Breast epithelium (tissue), 4 donors: Measurements from ENCODE around the gene DPAGT1. TPM values are rescaled to one million over a fixed set of nuclear protein-coding genes. Genes with fewer than 3 reads are reported as not detected.

Experiments used
- DNase-seq, 2 donors: peaks; one replicate each; pipeline ENCODE4 v3.0.0-alpha.2; 2019; ENCODE audit warnings: low spot score in 2 of 2
- H3K27ac ChIP-seq, 2 donors: fragments of 200-600 bp; sonication (generic) in 1 of 2; one replicate each; pipeline ENCODE4 v1.5.1; 2016 to 2019; ENCODE audit warnings: mild to moderate bottlenecking in 1 of 2
- H3K27me3 ChIP-seq, 2 donors: fragments of 200-600 bp; sonication (generic) in 1 of 2; one replicate each; pipeline versions ENCODE4 v1.5.1 to v1.6.0; 2017 to 2019; ENCODE audit warnings: control low read depth in 1 of 2, mild to moderate bottlenecking in 1 of 2
- H3K36me3 ChIP-seq: fragments of 200-600 bp; one replicate; pipeline ENCODE4 v1.5.1; 2019
- H3K4me1 ChIP-seq, 2 donors: fragments of 200-600 bp; sonication (generic); one replicate each; pipeline ENCODE4 v1.5.1; 2016 to 2019; ENCODE audit warnings: control low read depth in 1 of 2
- H3K4me3 ChIP-seq, 3 donors: fragments of 200-600 bp; sonication (generic); 1 replicate in 2 of 3; 2 replicates in 1 of 3; pipeline ENCODE4 v1.5.1; 2016 to 2019; ENCODE audit warnings: mild to moderate bottlenecking in 3 of 3, moderate library complexity in 2 of 3
- H3K9me3 ChIP-seq, 2 donors: fragments of 200-600 bp; sonication (generic) in 1 of 2; one replicate each; pipeline ENCODE4 v1.5.1; 2016 to 2019; ENCODE audit warnings: control low read depth in 1 of 2
- CTCF ChIP-seq, 3 donors: fragments of 450-650 bp; IDR thresholded peaks; one replicate each; pipeline ENCODE4 v1.5.1; 2016 to 2017; ENCODE audit warnings: antibody characterized with exemption in 3 of 3, mild to moderate bottlenecking in 3 of 3, moderate library complexity in 3 of 3
- POLR2A ChIP-seq: fragments of 450-650 bp; IDR thresholded peaks from one replicate; pipeline ENCODE4 v1.6.1; 2016; ENCODE audit warnings: antibody characterized with exemption, mild to moderate bottlenecking, moderate library complexity
- POLR2AphosphoS5 ChIP-seq, 3 donors: sonication (generic); formaldehyde crosslinking; IDR thresholded peaks; one replicate each; pipeline ENCODE4 v1.6.1; 2017; ENCODE audit warnings: antibody characterized with exemption in 3 of 3
- intact Hi-C: fragments of 100-400 bp; cut with DNase I; formaldehyde crosslinking; loops from one replicate; pipeline ENCODE4 v1.15.1; 2023; ENCODE audit warnings: low total_unique reads
- total RNA-seq, 3 donors: library from RNA; depleted of rRNA; stranded (reverse); fragments of >200 nt; gene quantifications; one replicate each; pipeline ENCODE4 v1.1.0, GENCODE V29; 2016

DPAGT1 gene
- total RNA-seq, 3 donors from 2014 or later: 18.4 to 32.5 (median 27.2) TPM

DNA sequence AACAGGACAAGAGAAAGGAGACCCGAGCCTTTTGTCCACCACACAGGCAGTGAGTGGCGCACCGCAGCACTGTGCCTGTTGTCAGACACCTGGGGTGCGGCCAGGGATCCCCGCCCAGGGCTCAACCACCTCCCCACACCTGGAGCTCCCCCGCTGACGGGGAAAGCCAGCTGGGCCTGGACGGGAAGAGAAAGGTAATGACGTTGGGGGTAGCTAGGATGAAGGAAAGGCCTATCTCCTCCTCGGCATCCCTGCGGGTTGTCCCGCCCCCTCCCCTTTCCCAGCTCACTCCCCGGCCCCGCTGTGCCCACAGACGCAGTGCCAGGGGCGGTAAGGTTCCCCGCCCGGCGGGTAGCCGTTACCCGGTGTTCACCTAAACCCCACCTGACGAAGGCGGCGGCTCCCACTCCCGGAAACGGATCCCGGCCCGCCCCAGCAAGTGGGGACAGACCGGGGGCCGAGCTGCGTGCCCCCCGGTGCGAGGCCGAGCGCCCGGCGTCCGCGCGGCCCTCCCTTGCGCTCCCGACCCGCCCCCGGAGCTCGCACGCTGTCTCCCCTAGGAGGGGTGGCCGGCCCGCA lies 45.1 kb downstream of the DPAGT1 start:
- intact Hi-C loops: no loop called here
- Histone ChIP-seq H3K27ac (peak overlapping the region; percentile 86 to 89), H3K36me3 (no peaks in the 10 kb centered on the region), H3K4me1 (peaks cover 7 to 16% of the 10 kb centered on the region in 2 donors), H3K27me3 (no peaks in the 10 kb centered on the region), H3K4me3 (peak overlapping the region; percentile 78 to 96 (median 90)), H3K9me3 (no peaks in the 10 kb centered on the region)
- DNase-seq: peak in 1 of 2 donors; percentile 33
- TF ChIP-seq POLR2AphosphoS5 (IDR thresholded peaks at IDR 0.05): no peak
- no peak for TF ChIP-seq POLR2A
- no peak for TF ChIP-seq CTCF (IDR thresholded peaks at IDR 0.05)

DNA sequence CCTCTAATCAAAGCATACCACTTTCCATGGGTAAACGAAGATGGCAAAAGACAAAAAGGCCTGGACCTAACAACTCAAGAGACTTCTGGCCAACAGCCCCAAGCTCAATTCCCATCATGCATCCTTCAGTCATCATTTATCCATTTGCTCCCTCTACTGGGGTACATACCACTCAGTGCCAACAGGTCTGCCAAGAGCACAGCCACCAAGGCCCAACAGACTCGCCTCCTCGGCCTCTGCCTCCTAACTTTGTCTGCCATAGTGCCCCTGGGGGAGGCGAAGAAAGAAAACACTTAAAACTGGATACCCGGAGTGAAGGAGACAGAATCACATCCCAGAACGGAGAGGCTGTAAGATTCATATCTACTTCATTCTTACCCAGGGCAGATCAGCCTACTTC lies 45.8 kb downstream of the DPAGT1 start:
- intact Hi-C loops: no loop called here
- H3K27me3 ChIP-seq: no peaks in the 10 kb centered on the region
- no peak for DNase-seq
- peak overlapping the region; percentile 86 to 89 for H3K27ac ChIP-seq
- no peaks in the 10 kb centered on the region for H3K9me3 ChIP-seq
- H3K36me3 ChIP-seq: no peaks in the 10 kb centered on the region
- peaks cover 7 to 16% of the 10 kb centered on the region in 2 donors for H3K4me1 ChIP-seq
- no peak for TF ChIP-seq POLR2AphosphoS5 (IDR thresholded peaks at IDR 0.05)
- no peak for TF ChIP-seq POLR2A
- no peak for TF ChIP-seq CTCF (IDR thresholded peaks at IDR 0.05)
- H3K4me3 ChIP-seq: peak overlapping the region; percentile 78 to 96 (median 90)

DNA sequence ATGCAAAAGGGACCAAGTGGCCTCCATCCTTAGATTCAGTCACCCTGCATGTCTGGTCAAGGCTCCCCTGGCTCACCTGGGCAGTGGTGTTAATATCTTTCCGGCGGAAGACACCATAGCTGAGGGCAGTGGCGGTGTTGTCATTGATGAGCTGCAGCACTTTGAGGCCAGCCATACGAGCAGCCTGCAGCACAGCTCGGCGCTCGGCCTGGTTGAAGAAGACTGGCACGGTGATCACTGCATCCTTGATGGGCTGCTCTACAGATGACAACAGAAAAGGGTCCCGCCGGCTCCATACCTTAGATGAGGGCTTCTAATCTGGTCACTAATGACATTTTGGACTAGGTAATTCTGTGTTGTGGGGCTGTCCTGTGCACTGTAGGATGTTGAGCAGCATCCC lies 47.2 kb downstream of the DPAGT1 start:
- DNase-seq: no peak
- Histone ChIP-seq H3K27me3 (no peaks in the 10 kb centered on the region), H3K4me3 (no peak overlapping the region), H3K27ac (no peak overlapping the region), H3K36me3 (no peaks in the 10 kb centered on the region), H3K9me3 (no peaks in the 10 kb centered on the region), H3K4me1 (peaks cover 7 to 16% of the 10 kb centered on the region in 2 donors)
- TF ChIP-seq CTCF (IDR thresholded peaks at IDR 0.05) (no peak), POLR2A (no peak), POLR2AphosphoS5 (IDR thresholded peaks at IDR 0.05) (no peak)
- intact Hi-C loops: no loop called here

DNA sequence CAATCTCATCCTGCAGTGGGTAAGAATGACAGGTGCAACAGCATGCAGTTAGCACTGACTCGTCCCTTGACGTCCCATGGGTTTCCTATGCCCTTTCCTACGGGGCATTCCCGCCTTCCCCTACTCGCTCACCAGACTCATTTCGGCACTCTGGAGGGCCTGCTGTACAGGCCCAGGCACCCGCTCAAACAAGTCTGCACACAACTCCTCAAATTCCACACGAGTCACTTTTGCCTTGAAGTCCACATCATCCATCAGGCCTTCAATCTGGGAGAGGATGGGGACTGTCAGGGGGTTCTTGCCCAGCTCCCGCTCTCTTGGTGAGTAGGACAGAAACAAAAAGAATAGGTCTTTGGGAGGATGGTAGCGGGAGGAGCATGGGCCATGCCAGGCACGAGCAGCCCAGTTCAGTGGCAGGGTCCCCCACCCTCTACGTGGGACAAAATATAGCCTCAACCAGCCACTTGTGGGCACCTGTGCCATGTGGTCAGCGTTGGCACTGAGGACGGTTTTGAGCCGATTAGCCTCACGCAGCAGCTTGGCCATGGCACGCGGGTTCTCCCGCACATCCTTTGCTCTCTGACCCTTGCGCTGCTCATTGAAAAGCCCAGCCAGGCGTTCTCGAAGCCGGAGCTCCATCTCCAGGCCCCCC lies 49.4 kb downstream of the DPAGT1 start:
- Histone ChIP-seq H3K36me3 (peaks cover 11% of the 10 kb centered on the region), H3K4me3 (no peak overlapping the region), H3K27me3 (no peaks in the 10 kb centered on the region), H3K27ac (no peak overlapping the region), H3K4me1 (peaks cover 7 to 8% of the 10 kb centered on the region in 2 donors), H3K9me3 (no peaks in the 10 kb centered on the region)
- no peak for DNase-seq
- intact Hi-C loops: no loop called here
- TF ChIP-seq POLR2AphosphoS5 (IDR thresholded peaks at IDR 0.05) (no peak), POLR2A (no peak), CTCF (IDR thresholded peaks at IDR 0.05) (no peak)

GRCh38 chr11:119051440-119052162 lies 50.1 kb downstream of the DPAGT1 start:
- no peaks in the 10 kb centered on the region for H3K9me3 ChIP-seq
- no peak overlapping the region for H3K4me3 ChIP-seq
- DNase-seq: no peak
- TF ChIP-seq POLR2AphosphoS5 (IDR thresholded peaks at IDR 0.05) (no peak), CTCF (IDR thresholded peaks at IDR 0.05) (no peak), POLR2A (no peak)
- intact Hi-C loops: no loop called here
- peaks cover 11% of the 10 kb centered on the region for H3K36me3 ChIP-seq
- H3K4me1 ChIP-seq: peaks cover 7 to 8% of the 10 kb centered on the region in 2 donors
- H3K27ac ChIP-seq: no peak overlapping the region
- H3K27me3 ChIP-seq: no peaks in the 10 kb centered on the region
